ENCODE measurements around the gene CHCHD6. TPM values are rescaled to one million over a fixed set of nuclear protein-coding genes. Genes with fewer than 3 reads are reported as not detected.
A peak's percentile ranks its signal among the peaks of the same experiment; 100 is the strongest.

Gene CHCHD6
- total and polyA plus RNA-seq, 4 donors, result 2.0 to 5.1 (median 3.9) TPM

DNA sequence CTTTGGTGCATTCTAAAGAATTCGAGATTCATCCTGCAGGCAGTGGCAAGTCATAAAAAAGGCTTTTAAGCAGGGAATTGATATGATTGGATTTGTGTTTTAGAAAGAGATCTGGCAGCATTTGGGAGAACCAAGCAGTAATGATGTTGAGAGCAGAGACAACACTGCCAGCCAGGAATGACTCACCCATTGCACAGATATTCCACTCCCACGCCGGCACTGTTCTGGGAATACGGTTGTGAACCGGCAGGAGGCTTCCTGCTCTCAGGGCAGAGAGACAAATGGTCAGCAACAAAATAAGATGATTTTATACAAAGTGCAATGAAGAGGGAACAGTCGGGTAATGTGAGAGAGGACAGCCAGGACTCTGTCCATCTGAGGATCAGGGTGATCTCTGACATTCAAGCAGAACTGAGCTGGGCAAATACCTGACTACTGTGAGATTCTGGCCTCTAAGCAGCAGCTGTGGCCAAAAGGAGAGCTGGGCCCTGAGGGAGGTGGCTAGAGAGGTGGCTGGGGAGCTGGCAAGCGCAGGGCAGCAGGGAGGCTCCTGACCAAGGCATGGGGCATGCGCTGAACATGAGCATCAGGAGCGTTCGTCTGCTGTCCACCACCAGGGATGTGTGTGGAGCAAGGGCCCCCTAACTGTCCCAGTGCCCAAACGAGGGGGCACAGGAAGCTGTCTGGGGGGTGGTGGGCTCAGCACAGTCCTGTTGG, 222.8 kb downstream of the CHCHD6 start:
- H3K9me3 ChIP-seq (ENCODE audit: control insufficient read depth in 4 of 4, low read length in 3 of 4), result no peaks in the 10 kb centered on the region
- WGBS, result 85% methylated on average over 11 of the region's 11 CpGs
- H3K4me1 ChIP-seq (ENCODE audit: control insufficient read depth in 4 of 4, insufficient read depth in 4 of 4, low read length in 3 of 4), result no peaks in the 10 kb centered on the region
- peak overlapping the region; percentile 59 to 71 for H3K27ac ChIP-seq (ENCODE audit: low read depth in 1 of 2, low read length in 2 of 2)
- TF ChIP-seq MAX (IDR thresholded peaks at IDR 0.05) (no peak), JUND (IDR thresholded peaks at IDR 0.05) (peak; percentile 22 to 32), NR2F2 (IDR thresholded peaks at IDR 0.05) (no peak), FOXA1 (IDR thresholded peaks at IDR 0.05) (no peak)
- TF ChIP-seq, protein P1, sequence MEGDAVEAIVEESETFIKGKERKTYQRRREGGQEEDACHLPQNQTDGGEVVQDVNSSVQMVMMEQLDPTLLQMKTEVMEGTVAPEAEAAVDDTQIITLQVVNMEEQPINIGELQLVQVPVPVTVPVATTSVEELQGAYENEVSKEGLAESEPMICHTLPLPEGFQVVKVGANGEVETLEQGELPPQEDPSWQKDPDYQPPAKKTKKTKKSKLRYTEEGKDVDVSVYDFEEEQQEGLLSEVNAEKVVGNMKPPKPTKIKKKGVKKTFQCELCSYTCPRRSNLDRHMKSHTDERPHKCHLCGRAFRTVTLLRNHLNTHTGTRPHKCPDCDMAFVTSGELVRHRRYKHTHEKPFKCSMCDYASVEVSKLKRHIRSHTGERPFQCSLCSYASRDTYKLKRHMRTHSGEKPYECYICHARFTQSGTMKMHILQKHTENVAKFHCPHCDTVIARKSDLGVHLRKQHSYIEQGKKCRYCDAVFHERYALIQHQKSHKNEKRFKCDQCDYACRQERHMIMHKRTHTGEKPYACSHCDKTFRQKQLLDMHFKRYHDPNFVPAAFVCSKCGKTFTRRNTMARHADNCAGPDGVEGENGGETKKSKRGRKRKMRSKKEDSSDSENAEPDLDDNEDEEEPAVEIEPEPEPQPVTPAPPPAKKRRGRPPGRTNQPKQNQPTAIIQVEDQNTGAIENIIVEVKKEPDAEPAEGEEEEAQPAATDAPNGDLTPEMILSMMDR (IDR thresholded peaks at IDR 0.05; ENCODE audit: low read depth, low read length, missing input control), result peak; percentile 4
- H3K4me3 ChIP-seq (ENCODE audit: low read depth in 1 of 3, low read length in 3 of 3), result no peak overlapping the region
- no peak for DNase-seq (ENCODE audit: low spot score)
- no peaks in the 10 kb centered on the region for H3K27me3 ChIP-seq (ENCODE audit: control insufficient read depth in 4 of 4, insufficient read depth in 4 of 4, low read length in 3 of 4)
- no peak overlapping the region for H3K9ac ChIP-seq (ENCODE audit: low read depth in 1 of 2, low read length in 2 of 2)
- no peaks in the 10 kb centered on the region for H3K36me3 ChIP-seq (ENCODE audit: control insufficient read depth in 4 of 4, insufficient read depth in 3 of 4, low read depth in 1 of 4, low read length in 3 of 4)

DNA sequence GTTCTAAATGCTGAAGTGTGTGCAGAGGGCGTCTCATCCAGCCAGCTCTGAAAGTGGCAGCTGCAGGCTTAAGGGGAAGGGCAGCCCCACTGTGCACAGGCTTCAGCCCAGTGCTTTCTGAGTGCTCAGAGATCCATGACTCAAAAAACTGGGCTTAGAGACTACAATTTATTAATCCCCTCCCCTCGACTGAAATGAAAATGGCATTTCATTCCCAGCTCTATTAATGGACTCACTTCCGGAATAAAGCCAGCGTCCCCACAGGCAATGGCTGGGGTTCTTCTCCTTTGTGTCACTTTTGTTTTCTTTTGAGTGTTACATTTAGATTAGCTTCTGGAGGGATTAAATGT, 223.3 kb downstream of the CHCHD6 start:
- H3K4me3 ChIP-seq (ENCODE audit: low read depth in 1 of 3, low read length in 3 of 3), result no peak overlapping the region
- H3K36me3 ChIP-seq (ENCODE audit: control insufficient read depth in 4 of 4, insufficient read depth in 3 of 4, low read depth in 1 of 4, low read length in 3 of 4), result no peaks in the 10 kb centered on the region
- peak overlapping the region; percentile 59 to 71 for H3K27ac ChIP-seq (ENCODE audit: low read depth in 1 of 2, low read length in 2 of 2)
- TF ChIP-seq ZBTB33 (IDR thresholded peaks at IDR 0.05) (no peak), NR2F2 (IDR thresholded peaks at IDR 0.05) (no peak), HNF4A (conservative IDR thresholded peaks at IDR 0.05) (no peak), ATF3 (IDR thresholded peaks at IDR 0.05) (no peak), GABPA (IDR thresholded peaks at IDR 0.05 in 1 of 2, conservative IDR thresholded peaks at IDR 0.05 in 1 of 2) (no peak), TAF1 (conservative IDR thresholded peaks at IDR 0.05) (no peak), HNF4G (IDR thresholded peaks at IDR 0.05) (no peak), FOXA1 (IDR thresholded peaks at IDR 0.05) (no peak), REST (IDR thresholded peaks at IDR 0.05) (no peak), YY1 (IDR thresholded peaks at IDR 0.05) (no peak), EGR1 (IDR thresholded peaks at IDR 0.05; ENCODE audit: low read depth in 2 of 2) (no peak), JUND (IDR thresholded peaks at IDR 0.05) (no peak), RXRA (IDR thresholded peaks at IDR 0.05) (no peak), RAD21 (IDR thresholded peaks at IDR 0.05) (no peak), FOXA2 (IDR thresholded peaks at IDR 0.05) (no peak), MAX (IDR thresholded peaks at IDR 0.05) (no peak)
- TF ChIP-seq, protein P1 (IDR thresholded peaks at IDR 0.05; ENCODE audit: low read depth, low read length, missing input control), result no peak
- DNase-seq (ENCODE audit: low spot score), result no peak
- H3K4me1 ChIP-seq (ENCODE audit: control insufficient read depth in 4 of 4, insufficient read depth in 4 of 4, low read length in 3 of 4), result peaks cover 0 to under 1% (median 0%) of the 10 kb centered on the region in 4 donors
- H3K27me3 ChIP-seq (ENCODE audit: control insufficient read depth in 4 of 4, insufficient read depth in 4 of 4, low read length in 3 of 4), result no peaks in the 10 kb centered on the region
- H3K9ac ChIP-seq (ENCODE audit: low read depth in 1 of 2, low read length in 2 of 2), result no peak overlapping the region
- 88% methylated on average over 4 of the region's 4 CpGs for WGBS
- H3K9me3 ChIP-seq (ENCODE audit: control insufficient read depth in 4 of 4, low read length in 3 of 4), result no peaks in the 10 kb centered on the region

Data from liver (tissue), 9 donors.